ENCODE data around the gene IL17D.

The IL17D gene

DNA sequence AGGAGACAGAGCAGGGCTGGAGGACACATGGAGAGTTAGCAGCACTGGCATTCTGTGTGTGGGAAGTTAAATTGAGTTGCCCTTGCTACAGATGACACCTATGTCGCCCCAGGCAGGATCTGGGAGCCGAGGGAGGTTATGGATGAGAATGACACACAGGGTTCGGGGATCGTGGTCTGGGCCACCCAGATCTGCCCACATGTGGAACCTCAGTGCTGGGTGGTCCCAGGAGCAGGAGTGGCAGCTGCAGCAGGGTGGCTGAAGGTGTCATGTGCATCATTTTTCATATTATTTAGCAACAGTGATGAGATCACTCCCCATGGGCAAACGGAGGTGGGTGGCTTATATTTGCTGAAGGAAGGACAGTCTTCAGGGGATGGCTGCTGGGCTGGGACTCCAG is 3.2 kb downstream of the IL17D start:
- H3K27me3 Mint-ChIP-seq: no peaks in the 10 kb centered on the region
- H3K4me3 Mint-ChIP-seq: no peak overlapping the region
- no peaks in the 10 kb centered on the region for H3K36me3 Mint-ChIP-seq
- H3K9me3 Mint-ChIP-seq (ENCODE audit: low read depth): no peaks in the 10 kb centered on the region
- H3K27ac Mint-ChIP-seq: no peak overlapping the region
- H3K4me1 Mint-ChIP-seq (ENCODE audit: low read depth): peaks cover 11% of the 10 kb centered on the region

DNA sequence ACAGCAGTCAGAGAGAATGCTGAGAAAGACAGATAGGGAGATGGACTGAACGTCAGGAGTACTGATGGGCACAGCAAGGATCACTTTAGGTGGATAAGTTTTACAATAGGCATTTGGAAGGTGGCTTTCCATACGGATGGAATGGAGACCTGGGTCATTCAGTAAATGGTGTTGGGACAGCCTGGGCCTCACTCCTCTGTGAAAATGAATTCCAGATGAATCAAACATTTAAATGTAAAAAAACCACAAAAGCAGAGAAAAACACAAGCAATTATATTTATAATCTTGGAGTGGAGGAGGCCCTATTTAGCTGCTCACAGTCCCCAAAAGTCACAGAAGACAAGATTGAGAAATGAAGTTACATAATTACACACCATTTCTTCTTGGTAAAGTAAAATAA is 4.7 kb downstream of the IL17D start:
- no peaks in the 10 kb centered on the region for H3K36me3 Mint-ChIP-seq
- no peak overlapping the region for H3K4me3 Mint-ChIP-seq
- peaks cover 4% of the 10 kb centered on the region for H3K4me1 Mint-ChIP-seq (ENCODE audit: low read depth)
- peaks cover 1% of the 10 kb centered on the region for H3K27me3 Mint-ChIP-seq
- H3K9me3 Mint-ChIP-seq (ENCODE audit: low read depth): no peaks in the 10 kb centered on the region
- H3K27ac Mint-ChIP-seq: peak overlapping the region; percentile 34

DNA sequence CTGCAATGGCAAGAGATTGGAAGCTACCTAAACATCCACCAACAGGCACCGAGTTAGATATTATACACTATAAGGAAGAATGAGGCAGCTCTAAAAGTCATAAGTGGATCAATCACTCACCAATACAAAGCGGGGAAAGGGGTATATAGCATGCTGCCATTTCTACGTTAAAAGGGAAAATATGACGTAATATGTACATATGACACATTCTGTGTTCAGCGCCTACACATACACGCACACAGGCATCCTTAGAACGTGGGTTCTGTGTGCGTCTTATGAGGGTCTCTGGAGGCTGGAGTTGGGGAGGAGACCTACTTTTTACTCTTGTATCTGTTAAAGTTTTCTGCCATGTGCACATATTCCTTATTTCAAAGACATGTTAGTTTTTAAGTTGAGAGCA is 5.9 kb downstream of the IL17D start:
- Mint-ChIP-seq H3K36me3 (no peaks in the 10 kb centered on the region), H3K4me1 (ENCODE audit: low read depth) (peaks cover 6% of the 10 kb centered on the region), H3K27ac (no peak overlapping the region), H3K4me3 (no peak overlapping the region), H3K9me3 (ENCODE audit: low read depth) (no peaks in the 10 kb centered on the region), H3K27me3 (peaks cover 1% of the 10 kb centered on the region)

DNA sequence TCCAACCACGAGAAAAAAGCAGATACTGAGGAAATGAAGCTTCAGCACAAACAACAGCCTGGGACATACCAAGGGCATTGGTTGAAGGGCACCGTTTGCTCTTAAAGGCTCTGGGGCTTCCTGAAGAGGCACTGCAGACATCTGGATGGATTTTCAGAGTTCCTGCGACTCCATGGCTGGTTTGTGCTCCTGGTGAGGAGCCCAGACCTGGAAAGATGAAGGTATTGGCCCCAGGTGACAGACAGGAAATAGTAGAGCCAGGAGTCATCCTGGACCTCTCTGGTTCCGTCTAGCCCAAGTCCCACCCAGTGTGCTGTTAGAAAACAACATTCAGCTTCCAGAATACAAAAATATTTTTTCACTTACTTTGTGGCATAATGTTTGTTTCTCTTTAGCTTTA is 6.3 kb downstream of the IL17D start:
- Mint-ChIP-seq H3K4me3 (no peak overlapping the region), H3K4me1 (ENCODE audit: low read depth) (peaks cover 6% of the 10 kb centered on the region), H3K36me3 (no peaks in the 10 kb centered on the region), H3K9me3 (ENCODE audit: low read depth) (no peaks in the 10 kb centered on the region), H3K27ac (no peak overlapping the region), H3K27me3 (peaks cover 1% of the 10 kb centered on the region)

DNA sequence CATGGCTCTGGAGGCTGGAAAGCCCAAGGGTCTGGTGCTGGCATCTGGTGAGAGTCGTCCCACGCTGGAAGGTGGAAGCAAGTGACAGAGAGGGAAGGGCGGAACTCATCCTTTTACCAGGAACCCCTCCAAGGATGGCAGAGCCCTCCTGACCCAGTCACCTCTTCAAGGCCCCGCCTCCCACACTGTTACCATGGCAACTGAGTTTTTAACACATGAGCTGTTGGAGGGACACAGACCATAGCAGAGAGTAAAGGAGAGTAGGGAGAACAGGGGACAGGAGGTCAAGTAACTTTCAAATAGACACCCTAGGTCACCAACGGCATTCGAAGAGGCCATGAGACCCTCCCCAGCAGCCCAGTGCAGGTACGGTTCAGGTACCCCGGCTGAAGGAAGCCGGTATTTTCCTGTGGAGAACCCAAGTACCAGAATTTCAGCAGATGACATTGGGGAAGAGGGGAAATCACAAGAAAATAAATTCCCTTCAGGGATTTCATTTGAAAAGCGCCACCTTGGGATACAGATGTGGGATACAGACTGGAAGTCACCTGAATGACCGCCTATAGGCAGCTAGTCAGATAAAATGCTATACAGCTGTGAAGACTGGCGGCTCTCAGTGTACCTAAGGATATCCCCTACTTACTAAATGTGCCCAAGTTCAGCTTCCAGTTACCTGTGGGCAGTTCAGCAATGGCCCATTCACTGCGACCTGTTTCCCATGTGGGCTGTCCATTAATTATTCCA is 8.0 kb downstream of the IL17D start:
- H3K36me3 Mint-ChIP-seq: no peaks in the 10 kb centered on the region
- H3K27me3 Mint-ChIP-seq: peaks cover 1% of the 10 kb centered on the region
- no peak overlapping the region for H3K4me3 Mint-ChIP-seq
- H3K9me3 Mint-ChIP-seq (ENCODE audit: low read depth): no peaks in the 10 kb centered on the region
- H3K27ac Mint-ChIP-seq: no peak overlapping the region
- peaks cover 6% of the 10 kb centered on the region for H3K4me1 Mint-ChIP-seq (ENCODE audit: low read depth)

DNA sequence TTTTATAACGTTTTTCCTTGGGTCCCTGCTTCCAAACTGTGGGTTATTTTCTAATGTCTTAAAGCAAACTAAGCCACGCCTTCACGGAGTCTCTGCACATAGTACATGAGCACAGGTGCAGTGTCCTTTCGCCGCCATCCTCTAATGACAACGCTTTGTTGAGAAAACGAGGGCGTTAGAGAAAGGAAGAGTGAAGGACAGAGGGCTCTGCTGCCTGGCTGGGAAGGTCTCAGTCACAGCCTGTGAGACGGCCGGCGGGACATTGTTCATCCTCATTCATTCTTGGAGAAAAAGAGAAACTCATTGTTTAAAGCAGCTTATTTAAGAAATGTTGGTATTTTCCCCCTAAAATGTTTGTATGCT is 9.5 kb downstream of the IL17D start:
- H3K27me3 Mint-ChIP-seq: peaks cover 1% of the 10 kb centered on the region
- no peak overlapping the region for H3K4me3 Mint-ChIP-seq
- H3K36me3 Mint-ChIP-seq: no peaks in the 10 kb centered on the region
- H3K9me3 Mint-ChIP-seq (ENCODE audit: low read depth): no peaks in the 10 kb centered on the region
- peaks cover 6% of the 10 kb centered on the region for H3K4me1 Mint-ChIP-seq (ENCODE audit: low read depth)
- no peak overlapping the region for H3K27ac Mint-ChIP-seq

DNA sequence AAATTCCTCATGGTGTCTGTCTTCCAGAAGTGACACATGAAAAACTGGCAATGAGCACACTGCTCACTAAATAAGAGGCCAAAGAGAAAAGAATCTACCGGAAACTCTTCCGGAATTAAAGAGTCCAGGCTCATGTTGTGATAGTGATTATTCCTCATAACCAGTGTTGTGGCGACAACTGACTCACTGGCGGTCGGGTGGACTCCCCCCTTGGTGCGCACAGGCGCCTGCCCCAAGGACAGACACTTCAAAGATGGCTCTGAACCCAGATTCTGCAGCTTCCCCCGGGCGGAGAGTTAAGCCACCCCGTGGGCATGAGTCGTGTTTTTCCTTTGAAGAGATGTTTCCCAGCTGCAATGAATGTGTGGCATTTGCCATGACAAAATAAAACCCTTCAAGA is 10.3 kb downstream of the IL17D start:
- H3K27me3 Mint-ChIP-seq: peaks cover 1% of the 10 kb centered on the region
- peaks cover 6% of the 10 kb centered on the region for H3K4me1 Mint-ChIP-seq (ENCODE audit: low read depth)
- no peaks in the 10 kb centered on the region for H3K9me3 Mint-ChIP-seq (ENCODE audit: low read depth)
- H3K27ac Mint-ChIP-seq: no peak overlapping the region
- no peak overlapping the region for H3K4me3 Mint-ChIP-seq
- H3K36me3 Mint-ChIP-seq: no peaks in the 10 kb centered on the region

DNA sequence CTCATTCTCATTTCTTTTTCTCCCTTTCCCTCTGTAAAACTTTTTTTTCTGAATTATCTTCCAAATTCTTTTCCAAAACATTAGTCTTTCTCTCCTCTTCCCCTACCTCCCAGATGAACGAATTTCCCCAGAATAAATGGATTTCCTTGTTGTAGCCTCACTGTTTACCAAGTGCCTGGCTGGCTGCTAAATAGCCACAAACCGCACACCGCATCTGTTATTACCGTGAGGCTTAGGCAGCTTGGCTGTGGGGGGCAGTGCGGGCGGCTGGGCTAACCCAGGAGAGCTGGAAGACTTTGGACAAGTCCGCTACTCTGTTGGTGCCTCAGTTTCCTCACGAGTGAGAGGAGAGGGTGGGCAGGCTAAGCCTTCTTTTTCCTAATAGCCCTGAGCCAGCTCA is 10.7 kb downstream of the IL17D start:
- no peak overlapping the region for H3K27ac Mint-ChIP-seq
- no peak overlapping the region for H3K4me3 Mint-ChIP-seq
- H3K4me1 Mint-ChIP-seq (ENCODE audit: low read depth): peaks cover 6% of the 10 kb centered on the region
- no peaks in the 10 kb centered on the region for H3K36me3 Mint-ChIP-seq
- peaks cover 1% of the 10 kb centered on the region for H3K27me3 Mint-ChIP-seq
- H3K9me3 Mint-ChIP-seq (ENCODE audit: low read depth): no peaks in the 10 kb centered on the region

DNA sequence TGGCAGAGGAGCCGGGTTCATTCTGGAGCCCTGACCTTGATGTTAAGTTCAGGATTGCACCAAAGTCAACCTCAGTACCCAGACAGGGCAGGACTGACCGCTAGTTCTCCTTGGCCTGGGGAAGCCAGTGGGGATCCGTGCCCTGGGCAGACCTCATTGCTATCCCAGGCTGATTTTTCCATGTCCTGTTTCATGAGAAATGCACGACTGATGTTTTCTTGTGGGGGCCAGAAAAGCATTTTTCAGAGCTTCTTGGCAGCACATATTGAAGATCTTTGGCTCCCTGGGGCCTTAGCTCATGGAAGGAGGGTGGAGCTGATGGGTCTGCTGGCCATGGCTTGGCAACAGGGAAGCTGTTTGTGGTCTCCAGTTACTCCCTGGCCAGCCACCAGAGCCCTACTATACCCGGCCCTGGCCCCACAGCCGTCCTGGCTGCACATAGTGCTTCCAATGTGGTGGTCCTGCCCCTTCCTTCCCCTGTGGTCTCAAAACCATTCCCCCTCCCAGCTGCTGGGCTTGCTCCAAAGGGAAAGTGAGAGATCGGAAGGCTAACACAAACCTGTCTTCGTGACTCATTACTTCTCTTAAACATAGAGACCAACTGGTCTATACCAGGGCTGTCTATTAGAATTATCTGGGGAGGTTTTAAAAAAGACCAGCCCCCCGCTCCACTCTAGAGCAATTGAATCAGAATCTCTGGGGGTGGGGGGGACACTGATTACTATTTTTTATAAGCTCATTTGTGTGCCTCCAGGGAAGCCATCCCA is 11.2 kb downstream of the IL17D start:
- Mint-ChIP-seq H3K4me1 (ENCODE audit: low read depth) (peaks cover 6% of the 10 kb centered on the region), H3K36me3 (no peaks in the 10 kb centered on the region), H3K27me3 (peaks cover 1% of the 10 kb centered on the region), H3K9me3 (ENCODE audit: low read depth) (no peaks in the 10 kb centered on the region), H3K27ac (no peak overlapping the region), H3K4me3 (no peak overlapping the region)

DNA sequence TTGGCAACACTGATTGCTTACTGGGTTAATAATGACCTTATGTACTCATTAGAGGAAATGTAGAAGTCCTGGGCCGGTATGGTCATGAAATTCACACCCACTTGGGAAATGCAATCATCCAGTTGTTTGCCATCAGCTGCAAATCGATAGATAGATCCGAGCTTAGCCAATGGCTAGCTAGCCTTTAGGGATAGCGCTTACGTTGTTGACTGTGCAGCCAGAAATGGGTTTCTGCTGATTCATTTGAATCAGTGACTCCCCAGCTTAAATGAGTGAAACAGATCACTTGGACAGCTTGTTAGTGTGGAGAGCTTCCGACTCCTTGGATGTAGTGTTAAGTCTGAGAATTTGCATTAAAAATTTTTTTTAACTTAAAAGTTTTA is 11.8 kb downstream of the IL17D start:
- Mint-ChIP-seq H3K4me1 (ENCODE audit: low read depth) (peaks cover 6% of the 10 kb centered on the region), H3K9me3 (ENCODE audit: low read depth) (no peaks in the 10 kb centered on the region), H3K36me3 (no peaks in the 10 kb centered on the region), H3K4me3 (no peak overlapping the region), H3K27ac (no peak overlapping the region), H3K27me3 (peaks cover 1% of the 10 kb centered on the region)

DNA sequence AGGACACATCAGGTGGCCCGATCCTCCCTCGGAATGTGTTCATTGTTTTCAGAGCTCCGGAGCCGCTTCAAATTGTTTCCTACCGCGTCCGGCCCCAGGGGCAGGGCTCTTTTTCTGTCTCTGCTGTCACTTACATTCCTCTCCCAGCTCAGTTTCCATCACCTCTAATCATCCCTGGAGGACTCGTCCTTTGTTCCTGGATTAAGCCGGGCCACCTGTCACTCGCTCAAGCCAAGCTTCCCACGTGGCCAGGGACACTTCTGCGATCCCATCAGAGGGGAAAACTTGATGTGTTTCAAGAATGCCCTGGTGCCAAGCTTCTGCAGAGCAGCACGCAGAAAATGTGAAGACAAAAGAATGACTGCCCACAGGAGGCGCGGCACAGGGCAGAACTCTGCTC is 13.5 kb downstream of the IL17D start:
- no peaks in the 10 kb centered on the region for H3K9me3 Mint-ChIP-seq (ENCODE audit: low read depth)
- no peak overlapping the region for H3K4me3 Mint-ChIP-seq
- H3K4me1 Mint-ChIP-seq (ENCODE audit: low read depth): peaks cover 6% of the 10 kb centered on the region
- H3K36me3 Mint-ChIP-seq: no peaks in the 10 kb centered on the region
- H3K27me3 Mint-ChIP-seq: peaks cover 1% of the 10 kb centered on the region
- H3K27ac Mint-ChIP-seq: no peak overlapping the region

DNA sequence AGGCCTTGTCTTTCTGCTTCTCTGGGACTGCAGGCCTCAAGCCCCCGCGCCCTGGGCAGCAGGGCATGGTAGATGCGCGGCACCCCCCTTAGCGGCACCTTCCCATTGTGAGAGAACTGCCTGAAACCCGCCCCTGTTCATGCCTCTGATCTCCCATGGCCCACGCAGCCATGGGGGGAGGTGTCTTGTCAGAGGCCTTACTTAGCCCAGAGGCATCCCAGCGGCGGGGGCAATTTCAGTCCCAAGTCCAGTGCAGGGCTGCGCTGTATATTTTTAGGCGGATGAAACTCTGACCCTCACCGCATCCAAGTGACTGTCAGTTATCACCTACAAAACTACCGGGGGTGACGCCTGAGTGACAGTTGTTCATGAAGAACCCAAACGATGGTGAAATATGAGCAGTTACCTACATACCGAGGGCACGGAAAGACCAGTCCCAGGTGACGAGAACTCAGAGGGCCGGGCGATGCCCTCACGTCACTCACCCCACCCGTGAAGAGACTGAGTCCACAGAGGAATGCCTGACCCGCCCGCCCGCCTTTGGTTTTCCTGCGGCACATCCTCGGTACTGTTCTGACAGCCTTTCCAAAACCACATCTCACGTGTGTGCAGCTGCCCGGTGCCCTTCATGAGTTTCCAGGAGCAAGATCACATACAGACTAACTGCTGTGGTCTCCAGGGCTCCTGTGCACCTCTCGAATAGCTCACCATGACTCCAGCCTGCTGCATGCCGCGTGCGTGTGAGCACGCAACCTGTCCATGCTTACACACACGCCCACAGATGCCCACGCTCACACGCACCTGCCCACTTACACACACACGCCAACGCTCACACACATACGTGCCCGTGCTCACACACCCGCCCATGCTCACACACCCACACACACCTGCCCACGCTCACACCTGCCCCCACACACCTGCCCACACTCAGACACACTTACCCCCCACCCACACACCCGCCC is 14.4 kb downstream of the IL17D start:
- Mint-ChIP-seq H3K36me3 (no peaks in the 10 kb centered on the region), H3K9me3 (ENCODE audit: low read depth) (no peaks in the 10 kb centered on the region), H3K4me3 (no peak overlapping the region), H3K4me1 (ENCODE audit: low read depth) (peaks cover 5% of the 10 kb centered on the region), H3K27ac (no peak overlapping the region), H3K27me3 (no peaks in the 10 kb centered on the region)

DNA sequence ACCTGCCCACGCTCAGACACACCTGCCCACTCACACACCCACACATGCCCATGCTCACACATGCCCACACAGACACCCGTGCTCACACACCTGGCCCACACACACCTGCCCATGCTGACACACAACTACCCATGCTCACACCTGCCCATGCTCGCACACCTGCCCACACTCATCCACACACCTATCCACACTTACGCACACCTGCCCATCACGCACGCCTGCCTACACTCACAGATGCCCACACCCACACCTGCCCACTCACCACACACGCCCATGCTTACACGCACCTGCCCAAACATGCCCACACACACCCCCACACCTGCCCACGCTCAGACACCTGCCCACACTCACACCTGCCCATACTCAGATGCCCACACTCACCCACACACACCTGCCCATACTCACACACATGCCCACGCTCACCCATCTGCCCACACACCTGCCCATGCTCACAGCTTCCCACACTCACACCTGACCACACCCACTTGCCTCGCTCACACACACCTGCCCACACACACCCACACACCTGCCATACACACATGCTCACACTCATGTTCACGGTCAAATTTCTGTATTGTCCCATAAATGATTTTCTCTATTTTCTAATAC is 15.6 kb downstream of the IL17D start:
- Mint-ChIP-seq H3K36me3 (no peaks in the 10 kb centered on the region), H3K9me3 (ENCODE audit: low read depth) (no peaks in the 10 kb centered on the region), H3K4me1 (ENCODE audit: low read depth) (peaks cover 1% of the 10 kb centered on the region), H3K27me3 (no peaks in the 10 kb centered on the region), H3K4me3 (no peak overlapping the region), H3K27ac (no peak overlapping the region)

DNA sequence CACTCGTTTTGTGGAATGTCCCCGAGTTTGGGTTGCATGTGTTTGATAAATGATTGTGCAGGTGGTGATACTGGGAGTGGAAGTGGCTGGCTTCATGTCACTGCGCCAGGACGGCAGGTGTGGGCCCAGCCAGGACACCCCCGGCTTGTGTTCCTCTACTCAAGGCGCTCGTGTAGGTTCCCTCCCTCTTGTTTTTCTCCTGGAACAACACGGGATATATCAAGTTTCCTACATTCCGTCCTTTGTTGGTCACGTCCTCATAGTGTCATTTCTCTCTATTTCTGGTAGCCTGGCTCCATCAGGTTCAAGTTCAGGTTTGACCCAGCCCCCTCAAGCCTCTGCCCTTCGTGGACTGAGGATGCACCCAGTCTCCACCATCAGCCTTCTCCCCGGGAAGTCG is 16.3 kb downstream of the IL17D start:
- no peaks in the 10 kb centered on the region for H3K36me3 Mint-ChIP-seq
- H3K4me3 Mint-ChIP-seq: no peak overlapping the region
- H3K27ac Mint-ChIP-seq: no peak overlapping the region
- no peaks in the 10 kb centered on the region for H3K9me3 Mint-ChIP-seq (ENCODE audit: low read depth)
- no peaks in the 10 kb centered on the region for H3K27me3 Mint-ChIP-seq
- peaks cover 1% of the 10 kb centered on the region for H3K4me1 Mint-ChIP-seq (ENCODE audit: low read depth)

DNA sequence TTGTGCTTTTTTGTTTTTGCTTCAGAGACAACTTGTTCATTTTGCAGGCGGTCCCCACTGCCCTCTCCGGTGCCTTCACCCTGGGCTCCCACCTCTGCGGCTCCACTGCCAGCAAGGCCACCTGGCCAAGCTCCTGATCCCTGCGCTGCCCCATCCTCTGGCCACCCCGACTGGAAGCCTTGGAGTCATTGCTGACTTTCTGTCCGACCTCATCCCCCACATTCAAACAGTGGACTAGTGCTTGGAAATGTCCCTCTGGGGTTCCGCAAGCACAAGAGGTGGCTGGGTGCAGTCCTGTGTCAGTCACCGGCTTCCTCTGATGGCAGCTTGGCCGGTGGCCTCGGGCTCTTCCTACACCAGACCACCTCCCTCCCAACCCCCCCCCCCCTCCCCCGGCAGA is 17.0 kb downstream of the IL17D start:
- H3K36me3 Mint-ChIP-seq: no peaks in the 10 kb centered on the region
- no peaks in the 10 kb centered on the region for H3K27me3 Mint-ChIP-seq
- no peak overlapping the region for H3K27ac Mint-ChIP-seq
- H3K9me3 Mint-ChIP-seq (ENCODE audit: low read depth): no peaks in the 10 kb centered on the region
- no peak overlapping the region for H3K4me3 Mint-ChIP-seq
- H3K4me1 Mint-ChIP-seq (ENCODE audit: low read depth): peaks cover 1% of the 10 kb centered on the region
